KOPT-K1 (cell line): ENCODE data around the gene ERGIC1.
"Not testable (repeated sequence)": the region's sequence is repeated elsewhere in the genome, so short reads cannot be mapped to it uniquely, and the experiment has no call there.

Source experiments
- H3K27ac ChIP-seq: fragments of 200-600 bp; sonication (generic); 2 replicates; pipeline ENCODE4 v1.5.1; 2016; ENCODE audit warnings: antibody characterized with exemption, mild to moderate bottlenecking, low read depth, low read length; ENCODE audit not compliant: poor library complexity, severe bottlenecking
- H3K36me3 ChIP-seq: fragments of 200-600 bp; sonication (generic); 2 replicates; pipeline ENCODE4 v1.5.1; 2017; ENCODE audit warnings: antibody characterized with exemption, mild to moderate bottlenecking, low read length, moderate library complexity; ENCODE audit not compliant: insufficient read depth
- H3K9me3 ChIP-seq: fragments of 200-600 bp; sonication (generic); 2 replicates; pipeline ENCODE4 v1.5.1; 2017; ENCODE audit warnings: antibody characterized with exemption, low read length, mild to moderate bottlenecking; ENCODE audit not compliant: insufficient read depth, poor library complexity, severe bottlenecking

Gene ERGIC1

DNA sequence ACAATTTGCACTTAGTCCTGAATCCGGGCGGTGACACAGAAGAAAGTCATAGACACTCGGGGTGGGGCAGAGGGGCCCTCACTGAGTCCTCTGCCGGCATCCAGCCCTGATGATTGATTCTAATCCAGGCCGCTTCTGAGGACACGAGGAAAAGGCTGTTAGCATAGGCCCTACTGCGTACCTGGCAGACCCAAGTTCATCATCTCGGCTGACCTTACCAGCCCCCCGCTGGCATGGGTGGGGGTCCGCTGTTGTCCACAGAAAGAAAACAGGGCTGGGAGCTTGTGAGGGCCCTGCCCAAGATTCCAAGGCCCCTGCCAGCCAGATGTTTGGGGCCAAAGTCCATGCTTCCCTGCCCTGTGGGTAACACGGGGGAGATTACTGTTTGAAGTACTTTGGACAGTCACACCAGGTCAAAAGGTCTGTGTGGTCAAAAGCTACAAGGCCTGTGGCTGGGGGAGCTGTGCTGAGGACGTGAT lies 24.5 kb downstream of the ERGIC1 start:
- H3K27ac ChIP-seq = no peak overlapping the region
- H3K9me3 ChIP-seq = no peaks in the 10 kb centered on the region
- H3K36me3 ChIP-seq = peaks cover 98% of the 10 kb centered on the region

- Histone ChIP-seq H3K36me3 (peaks cover 98% of the 10 kb centered on the region), H3K27ac (no peak overlapping the region)
These were observed 25.1 kb downstream of the ERGIC1 start for GRCh38 chr5:172858990-172859811.

DNA sequence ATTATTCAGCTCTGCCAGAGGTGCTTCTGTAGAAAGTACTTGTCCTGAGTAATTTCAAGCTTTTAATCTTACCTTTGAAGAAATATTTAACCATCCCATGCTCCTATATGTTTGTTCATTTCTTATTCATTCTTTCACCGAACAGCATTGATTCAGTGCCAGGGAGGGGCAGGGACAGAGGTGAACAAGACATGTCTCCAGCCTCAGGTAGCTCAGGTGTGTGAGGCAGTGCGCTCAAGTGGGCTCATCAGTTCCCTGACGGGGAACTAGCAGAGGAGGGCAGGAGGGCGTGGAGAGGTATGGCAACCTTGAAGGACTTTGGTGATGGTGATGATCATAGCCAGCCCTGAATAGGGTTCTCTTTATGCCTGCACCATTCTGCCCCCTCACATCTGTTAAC lies 25.9 kb downstream of the ERGIC1 start:
- H3K36me3 ChIP-seq = peaks cover 96% of the 10 kb centered on the region
- no peaks in the 10 kb centered on the region for H3K9me3 ChIP-seq
- H3K27ac ChIP-seq = no peak overlapping the region

More at GRCh38 chr5:172858990-172859811, 25.1 kb downstream of the ERGIC1 start:
- H3K9me3 ChIP-seq = no peaks in the 10 kb centered on the region

DNA sequence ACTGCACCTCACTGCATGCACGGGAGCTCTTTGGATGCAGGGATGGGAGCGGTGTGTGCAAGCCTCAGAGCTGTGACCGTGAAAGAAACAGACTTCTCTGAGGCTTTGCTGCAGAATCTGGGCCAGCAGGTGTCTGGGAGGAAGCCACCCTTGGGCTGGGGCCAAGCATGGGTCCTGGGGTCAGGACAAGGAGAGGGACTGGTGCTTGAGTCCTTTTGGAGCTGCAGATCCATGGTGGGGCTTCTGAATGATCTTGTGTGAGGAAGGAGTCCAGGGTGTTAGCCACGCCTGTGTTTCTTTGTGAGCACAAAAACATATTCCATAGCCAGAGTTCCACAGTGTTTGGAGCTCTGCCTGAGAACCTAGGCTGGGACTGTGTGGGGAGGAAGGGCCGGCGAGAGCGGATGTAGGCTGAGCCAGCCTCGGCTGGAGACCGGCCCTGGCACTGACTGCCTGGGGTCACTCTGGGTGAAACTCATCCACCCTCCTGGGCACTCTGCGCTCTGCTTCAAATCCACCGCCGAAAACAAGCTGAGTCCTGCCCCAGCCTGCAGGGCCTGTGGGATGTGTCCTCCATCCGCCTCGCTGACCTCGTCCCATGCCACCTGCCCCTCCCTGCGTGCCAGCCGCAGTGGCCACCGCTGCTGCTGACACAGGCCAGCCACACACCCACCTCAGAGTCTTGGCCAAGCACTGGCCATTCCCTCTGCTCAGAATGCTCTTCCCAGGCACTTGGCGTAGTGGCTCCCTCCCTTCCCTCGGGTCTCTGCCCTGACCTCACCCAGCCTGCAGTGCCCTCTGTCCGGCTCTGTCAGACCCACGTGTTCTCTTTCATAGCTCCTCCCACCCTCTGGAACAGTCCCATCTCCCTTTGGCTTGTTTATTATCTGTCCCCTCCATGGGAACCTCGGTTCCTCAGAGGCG lies 26.7 kb downstream of the ERGIC1 start:
- peaks cover 88% of the 10 kb centered on the region for H3K36me3 ChIP-seq

DNA sequence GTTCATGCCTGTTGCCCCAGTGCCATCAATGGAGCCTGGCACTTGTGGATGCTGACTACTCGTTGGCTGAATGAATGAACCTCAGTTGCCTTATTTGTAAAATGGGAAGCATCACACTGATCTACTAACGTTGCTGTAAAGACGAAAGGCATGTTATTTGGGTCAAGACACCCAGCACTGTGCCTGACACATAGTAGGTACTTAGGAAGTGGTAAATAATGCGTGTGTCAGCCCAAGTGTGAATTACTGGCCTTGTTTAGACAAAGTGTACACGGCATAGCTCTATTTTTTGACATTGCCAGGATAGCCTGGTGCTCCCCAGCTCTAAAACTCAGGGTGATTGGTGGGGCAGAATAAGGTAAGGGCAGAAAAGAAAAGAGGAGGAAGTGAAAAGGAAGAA lies 27.4 kb downstream of the ERGIC1 start:
- no peak overlapping the region for H3K27ac ChIP-seq
- peaks cover 86% of the 10 kb centered on the region for H3K36me3 ChIP-seq
- H3K9me3 ChIP-seq = no peaks in the 10 kb centered on the region

More for the DNA sequence above, 26.7 kb downstream of the ERGIC1 start:
- H3K9me3 ChIP-seq = no peaks in the 10 kb centered on the region
- no peak overlapping the region for H3K27ac ChIP-seq

- Histone ChIP-seq H3K9me3 (no peaks in the 10 kb centered on the region), H3K27ac (no peak overlapping the region), H3K36me3 (peaks cover 85% of the 10 kb centered on the region)
These were observed 28.2 kb downstream of the ERGIC1 start for GRCh38 chr5:172862165-172862801.

- H3K9me3 ChIP-seq, H3K27ac ChIP-seq: not testable (repeated sequence)
- peaks cover 84% of the 10 kb centered on the region for H3K36me3 ChIP-seq
These were observed 30.1 kb downstream of the ERGIC1 start for GRCh38 chr5:172864171-172864570.

GRCh38 chr5:172864747-172865146 lies 30.7 kb downstream of the ERGIC1 start:
- Histone ChIP-seq H3K36me3 (peaks cover 84% of the 10 kb centered on the region), H3K27ac (no peak overlapping the region), H3K9me3 (no peaks in the 10 kb centered on the region)

GRCh38 chr5:172866378-172866777 lies 32.3 kb downstream of the ERGIC1 start:
- no peaks in the 10 kb centered on the region for H3K9me3 ChIP-seq
- no peak overlapping the region for H3K27ac ChIP-seq
- peaks cover 82% of the 10 kb centered on the region for H3K36me3 ChIP-seq

DNA sequence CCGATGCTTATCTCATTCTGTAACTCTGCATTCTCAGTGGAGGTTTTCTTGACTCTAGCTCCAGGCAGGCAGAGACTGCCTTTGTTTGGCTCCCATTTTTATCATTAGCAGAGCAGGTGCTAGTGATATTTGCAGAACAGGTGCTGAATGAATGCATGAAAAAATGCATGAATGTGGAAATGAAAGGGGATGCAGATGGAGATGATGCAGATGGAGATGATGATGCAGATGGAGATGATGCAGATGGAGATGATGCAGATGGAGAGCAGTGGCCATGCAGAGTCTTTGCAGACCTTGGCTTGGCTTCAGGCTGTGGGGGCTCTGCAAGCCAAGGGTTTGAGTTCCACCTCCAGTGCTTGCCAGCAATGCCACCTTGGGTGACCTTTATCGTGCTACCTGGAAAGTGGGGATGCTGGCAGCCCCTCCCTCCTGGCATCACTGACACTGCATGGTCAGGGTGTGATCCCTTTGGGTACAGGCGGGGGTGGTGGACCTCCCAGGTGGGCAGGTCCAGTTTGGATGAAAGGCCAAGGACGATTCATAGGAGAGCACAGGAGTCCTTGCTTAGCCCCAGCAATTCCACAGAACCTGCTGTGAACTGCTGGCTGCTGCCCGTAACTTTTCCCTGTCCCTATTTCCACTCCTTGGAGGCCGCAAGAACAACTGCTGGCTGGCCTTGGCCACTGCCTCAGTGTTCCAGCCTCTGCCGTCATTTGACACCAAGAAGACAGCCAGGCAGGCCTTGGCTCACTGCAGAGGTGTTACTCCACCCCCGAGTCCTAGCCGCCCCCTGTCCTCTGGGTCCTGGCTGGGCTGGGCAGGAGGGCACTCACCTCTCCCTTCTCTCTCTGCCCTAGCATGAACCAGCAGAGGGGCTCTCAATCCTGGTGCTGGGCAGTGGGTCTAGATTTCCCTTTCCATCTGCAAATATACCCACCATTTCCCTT lies 33.0 kb downstream of the ERGIC1 start:
- H3K27ac ChIP-seq = no peak overlapping the region
- peaks cover 84% of the 10 kb centered on the region for H3K36me3 ChIP-seq
- H3K9me3 ChIP-seq = no peaks in the 10 kb centered on the region

- peaks cover 79% of the 10 kb centered on the region for H3K36me3 ChIP-seq
- no peaks in the 10 kb centered on the region for H3K9me3 ChIP-seq
- no peak overlapping the region for H3K27ac ChIP-seq
These were observed 33.8 kb downstream of the ERGIC1 start for GRCh38 chr5:172867761-172868435.

DNA sequence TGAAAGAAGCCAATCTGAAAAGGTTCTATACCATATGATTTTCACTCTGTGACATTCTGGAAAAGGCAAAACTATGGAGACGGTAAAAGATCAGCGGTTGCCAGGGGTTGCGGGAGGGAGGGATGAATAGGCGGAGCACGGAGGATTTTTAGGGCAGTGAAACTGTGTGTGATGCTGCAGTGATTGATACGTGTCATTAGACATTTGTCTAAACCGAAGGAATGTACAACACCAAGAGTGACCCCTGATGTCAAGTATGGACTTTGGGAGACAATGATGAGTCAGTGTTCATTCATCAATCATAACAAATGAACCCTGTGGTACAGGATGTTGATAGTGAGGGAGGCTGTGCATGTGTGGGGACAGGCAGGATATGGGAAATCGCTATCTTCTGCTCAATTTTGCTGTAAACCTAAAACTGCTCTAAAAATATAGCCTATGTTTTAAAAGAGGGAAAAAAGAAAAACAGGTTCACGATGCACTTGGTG lies 34.4 kb downstream of the ERGIC1 start:
- Histone ChIP-seq H3K36me3 (peaks cover 73% of the 10 kb centered on the region), H3K9me3 (no peaks in the 10 kb centered on the region), H3K27ac (no peak overlapping the region)

- H3K36me3 ChIP-seq = peaks cover 67% of the 10 kb centered on the region
- H3K27ac ChIP-seq = no peak overlapping the region
- no peaks in the 10 kb centered on the region for H3K9me3 ChIP-seq
These were observed 35.0 kb downstream of the ERGIC1 start for GRCh38 chr5:172868924-172869591.
